Neutrophil (primary cell): Measurements from ENCODE around the gene NEDD4L.
"Not testable (repeated sequence)": the region's sequence is repeated elsewhere in the genome, so short reads cannot be mapped to it uniquely, and the experiment has no call there.

Experiments
- H3K27ac ChIP-seq: fragments of 200-600 bp; sonication (generic); 2 replicates; pipeline ENCODE4 v1.5.1; 2016; ENCODE audit warnings: mild to moderate bottlenecking, moderate library complexity
- H3K27me3 ChIP-seq: fragments of 200-600 bp; sonication (generic); 2 replicates; pipeline ENCODE4 v1.6.0; 2016; ENCODE audit warnings: mild to moderate bottlenecking
- H3K36me3 ChIP-seq: fragments of 200-600 bp; sonication (generic); 2 replicates; pipeline ENCODE4 v1.5.1; 2017
- H3K4me1 ChIP-seq, 2 experiments: fragments of 200-600 bp in 1 of 2; sonication (generic) in 1 of 2; 1 replicate in 1 of 2; 2 replicates in 1 of 2; pipeline versions ENCODE4 v1.5.1 to v1.6.1; 2013 to 2016; ENCODE audit warnings: low read depth in 1 of 2, low read length in 1 of 2, mild to moderate bottlenecking in 1 of 2, moderate library complexity in 1 of 2; ENCODE audit not compliant: control insufficient read depth in 1 of 2, insufficient read depth in 1 of 2
- H3K4me3 ChIP-seq, 2 experiments: fragments of 200-600 bp in 1 of 2; sonication (generic) in 1 of 2; 1 replicate in 1 of 2; 2 replicates in 1 of 2; pipeline ENCODE4 v1.5.1; 2013 to 2016; ENCODE audit warnings: low read depth in 1 of 2, low read length in 1 of 2, mild to moderate bottlenecking in 1 of 2, moderate library complexity in 1 of 2
- H3K9me3 ChIP-seq: fragments of 200-600 bp; sonication (generic); 2 replicates; pipeline ENCODE4 v1.5.1; 2016
- CTCF ChIP-seq: fragments of 200-600 bp; sonication (generic); IDR thresholded peaks from 2 replicates; pipeline ENCODE4 v1.5.1; 2016; ENCODE audit warnings: antibody characterized with exemption

The NEDD4L gene

GRCh38 chr18:58043491-58044369 is at the start of gene NEDD4L:
TSS of gene NEDD4L (plus strand) at chr18:58044226. CDS start at chr18:58044661, 435 bp downstream.
- Histone ChIP-seq H3K4me1 (peaks cover 14 to 29% of the 10 kb centered on the region in 2 experiments), H3K4me3 (peak within 1 kb of the TSS; percentile 40 to 56), H3K27me3 (peaks cover 75% of the 10 kb centered on the region), H3K27ac (no peak within 1 kb of the TSS), H3K36me3 (no peaks in the 10 kb centered on the region), H3K9me3 (no peaks in the 10 kb centered on the region)
- TF ChIP-seq CTCF = no peak

GRCh38 chr18:57995331-57995730 is 48.7 kb upstream of the NEDD4L start:
- Histone ChIP-seq H3K9me3 (no peaks in the 10 kb centered on the region), H3K27ac (no peak overlapping the region), H3K36me3 (no peaks in the 10 kb centered on the region), H3K27me3 (no peaks in the 10 kb centered on the region), H3K4me1 (no peaks in the 10 kb centered on the region), H3K4me3 (no peak overlapping the region)
- TF ChIP-seq CTCF = no peak

- not testable (repeated sequence) for H3K4me3 ChIP-seq, H3K36me3 ChIP-seq, H3K4me1 ChIP-seq, H3K27me3 ChIP-seq, H3K27ac ChIP-seq, H3K9me3 ChIP-seq
These were observed 47.1 kb upstream of the NEDD4L start for GRCh38 chr18:57996894-57997293.

GRCh38 chr18:57997820-57998219 is 46.2 kb upstream of the NEDD4L start:
- H3K36me3 ChIP-seq = no peaks in the 10 kb centered on the region
- no peaks in the 10 kb centered on the region for H3K27me3 ChIP-seq
- no peaks in the 10 kb centered on the region for H3K4me1 ChIP-seq
- H3K27ac ChIP-seq = no peak overlapping the region
- no peak overlapping the region for H3K4me3 ChIP-seq
- no peaks in the 10 kb centered on the region for H3K9me3 ChIP-seq
- TF ChIP-seq CTCF = no peak

GRCh38 chr18:57998461-57998860 is 45.6 kb upstream of the NEDD4L start:
- Histone ChIP-seq H3K27ac (no peak overlapping the region), H3K9me3 (no peaks in the 10 kb centered on the region), H3K36me3 (no peaks in the 10 kb centered on the region), H3K27me3 (no peaks in the 10 kb centered on the region), H3K4me3 (no peak overlapping the region), H3K4me1 (no peaks in the 10 kb centered on the region)
- TF ChIP-seq CTCF = no peak

GRCh38 chr18:58004317-58004716 is 39.7 kb upstream of the NEDD4L start:
- TF ChIP-seq CTCF = no peak
- Histone ChIP-seq H3K27ac (no peak overlapping the region), H3K9me3 (no peaks in the 10 kb centered on the region), H3K4me1 (no peaks in the 10 kb centered on the region), H3K4me3 (no peak overlapping the region), H3K36me3 (no peaks in the 10 kb centered on the region), H3K27me3 (no peaks in the 10 kb centered on the region)
